GM19351 (cell line): ENCODE data around the gene JAK2.
"Not testable (repeated sequence)": the region's sequence is repeated elsewhere in the genome, so short reads cannot be mapped to it uniquely, and the experiment has no call there.

ENCODE experiments used
- ATAC-seq: cut with Tn5 transposase; IDR thresholded peaks from one replicate; pipeline ENCODE4 v1.9.1; 2021; ENCODE audit warnings: mild to moderate bottlenecking, moderate library complexity; ENCODE audit not compliant: unreplicated experiment

The JAK2 gene

DNA sequence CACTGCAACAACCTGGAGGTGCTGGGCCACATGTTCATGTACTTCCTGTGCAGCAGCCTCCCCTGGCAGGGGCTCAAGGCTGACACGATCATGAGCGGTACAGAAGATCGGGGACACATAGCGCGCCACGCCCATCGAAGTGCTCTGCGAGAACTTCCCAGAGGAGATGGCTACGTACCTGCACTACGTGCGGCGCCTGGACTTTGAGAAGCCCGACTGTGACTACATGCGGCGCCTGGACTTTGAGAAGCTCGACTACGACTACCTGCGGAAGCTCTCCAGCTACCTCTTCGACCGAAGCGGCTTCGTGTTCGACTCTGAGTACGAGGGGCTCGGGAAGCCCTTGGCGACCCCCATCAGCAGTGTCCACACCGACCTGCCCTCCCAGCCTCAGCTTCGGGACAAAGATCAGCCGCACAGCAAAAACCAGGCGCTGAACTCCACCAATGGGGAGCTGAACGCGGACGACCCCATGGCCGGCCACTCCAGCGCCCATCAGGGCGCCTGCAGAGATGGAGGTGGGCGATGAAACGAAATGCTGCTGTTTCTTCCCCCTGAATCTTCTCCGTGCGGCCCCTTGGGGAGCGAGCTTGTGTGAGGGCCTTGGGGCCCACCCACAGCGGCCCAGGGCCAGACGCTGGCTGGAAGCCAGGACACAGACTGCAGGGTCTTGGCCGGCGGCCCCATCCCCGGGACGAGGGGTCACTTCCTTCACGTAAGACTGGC is 56.5 kb downstream of the JAK2 start:
- ATAC-seq: no peak

DNA sequence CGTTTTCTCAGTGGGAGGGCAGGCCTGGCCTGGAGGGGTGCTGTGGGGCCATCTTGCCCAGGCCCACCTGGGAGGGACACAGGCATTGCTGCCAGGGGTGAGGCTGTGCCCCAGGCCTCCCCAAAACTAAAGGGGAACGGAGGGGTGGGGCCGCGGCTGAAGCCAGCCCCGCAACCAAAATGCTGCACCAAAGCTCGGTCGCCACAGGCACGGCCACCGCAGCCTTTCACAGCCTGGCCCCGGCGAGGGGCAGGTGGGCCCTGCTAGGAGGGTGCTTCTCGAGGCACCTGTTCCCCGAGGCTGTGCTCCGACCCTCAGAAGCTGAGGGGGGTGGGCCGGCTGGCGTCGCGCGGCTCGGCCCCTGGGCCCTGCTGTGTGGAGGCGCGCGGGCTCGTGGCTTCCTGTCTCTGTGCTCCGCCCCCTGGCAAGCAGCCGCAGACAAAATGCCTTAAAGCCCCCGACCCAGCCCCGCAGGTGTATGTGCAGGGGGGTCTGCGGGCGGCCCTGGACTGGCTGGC is 57.6 kb downstream of the JAK2 start:
- no peak for ATAC-seq

DNA sequence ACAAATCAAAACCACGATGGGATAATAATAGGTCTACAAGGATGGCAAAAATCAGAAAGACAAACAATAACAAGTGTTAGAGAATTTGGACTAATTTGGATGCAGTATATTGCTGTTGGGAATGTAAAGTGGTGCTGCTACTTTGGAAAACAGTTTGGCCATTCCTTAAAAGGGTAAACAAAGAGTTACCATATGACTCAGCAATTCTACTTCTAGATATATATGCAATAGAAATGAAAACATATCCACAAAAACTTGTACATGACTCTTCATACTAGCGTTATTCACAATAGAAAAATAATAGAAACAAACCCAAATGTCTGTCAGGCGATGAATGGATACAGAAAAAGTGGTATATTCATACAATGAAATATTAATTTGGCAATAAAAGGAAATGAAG is 58.3 kb downstream of the JAK2 start:
- no peak for ATAC-seq

- no peak for ATAC-seq
Measured at GRCh38 chr9:5044160-5044559, 59.1 kb downstream of the JAK2 start.

DNA sequence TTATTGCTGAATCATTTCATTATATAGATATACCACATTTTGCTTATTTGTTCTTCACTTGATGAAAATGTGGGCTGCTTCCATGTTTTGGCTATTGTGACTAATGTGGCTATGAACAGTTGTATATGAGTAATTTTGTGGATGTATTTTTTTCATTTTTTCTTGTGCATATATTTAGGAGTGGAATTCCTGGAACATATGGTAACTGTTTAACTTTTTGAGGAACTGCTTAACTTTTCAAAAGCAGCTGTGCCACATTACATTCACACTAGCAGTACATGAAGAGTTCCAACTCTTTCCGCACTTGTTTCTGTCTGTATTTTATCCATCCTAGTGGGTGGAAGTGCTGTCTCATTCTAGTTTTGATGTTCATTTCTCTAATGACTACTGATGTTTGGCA is 67.8 kb downstream of the JAK2 start:
- no peak for ATAC-seq

GRCh38 chr9:5062631-5063030 is 77.6 kb downstream of the JAK2 start:
- no peak for ATAC-seq

GRCh38 chr9:5072871-5073270 is 87.8 kb downstream of the JAK2 start:
- no peak for ATAC-seq

- ATAC-seq: no peak
Measured at GRCh38 chr9:5073701-5074100, 88.6 kb downstream of the JAK2 start.

DNA sequence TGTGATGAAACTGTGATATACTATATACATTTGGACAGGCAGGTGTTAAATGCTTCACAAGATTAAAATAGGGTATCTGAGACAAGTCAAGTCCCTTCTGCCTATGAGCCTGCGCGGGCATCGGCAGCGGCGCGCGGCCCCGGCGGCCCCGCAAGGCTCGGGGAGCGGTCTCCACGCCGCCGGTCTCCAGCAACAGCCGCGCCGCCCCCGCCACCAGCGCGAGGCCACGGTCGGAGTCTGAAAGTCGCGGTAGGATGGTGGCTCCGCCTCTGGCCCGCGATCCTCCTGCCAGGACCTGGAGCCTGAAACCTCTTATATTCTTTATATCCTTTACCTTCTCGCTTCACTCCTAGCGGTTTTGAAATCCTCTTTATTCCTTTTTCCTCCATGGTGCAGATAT is 100.9 kb downstream of the JAK2 start:
- no peak for ATAC-seq

GRCh38 chr9:5089737-5090136 is 104.7 kb downstream of the JAK2 start:
- no peak for ATAC-seq

- no peak for ATAC-seq
Measured at GRCh38 chr9:5095795-5096194, 110.7 kb downstream of the JAK2 start.

DNA sequence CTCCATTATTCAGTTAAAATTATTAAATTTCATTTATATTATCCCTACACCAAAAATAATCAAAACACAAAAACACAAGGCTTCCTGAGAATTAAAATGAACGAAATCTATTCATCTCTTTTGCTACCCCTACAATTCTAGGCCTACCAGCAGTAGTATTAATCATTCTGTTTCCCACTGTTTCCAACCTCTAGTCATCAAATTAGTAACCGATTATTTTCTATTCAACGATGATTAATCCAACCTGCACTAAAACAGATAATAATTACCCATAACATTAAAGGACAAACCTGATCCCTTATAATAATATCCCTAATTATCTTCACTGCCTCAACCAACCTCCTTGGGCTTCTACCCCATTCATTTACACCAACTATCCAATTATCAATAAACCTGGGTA is 114.4 kb downstream of the JAK2 start:
- no peak for ATAC-seq

- ATAC-seq: not testable (repeated sequence)
Measured at GRCh38 chr9:5101127-5101526, 116.1 kb downstream of the JAK2 start.

- not testable (repeated sequence) for ATAC-seq
Measured at GRCh38 chr9:5106517-5106916, 121.4 kb downstream of the JAK2 start.

DNA sequence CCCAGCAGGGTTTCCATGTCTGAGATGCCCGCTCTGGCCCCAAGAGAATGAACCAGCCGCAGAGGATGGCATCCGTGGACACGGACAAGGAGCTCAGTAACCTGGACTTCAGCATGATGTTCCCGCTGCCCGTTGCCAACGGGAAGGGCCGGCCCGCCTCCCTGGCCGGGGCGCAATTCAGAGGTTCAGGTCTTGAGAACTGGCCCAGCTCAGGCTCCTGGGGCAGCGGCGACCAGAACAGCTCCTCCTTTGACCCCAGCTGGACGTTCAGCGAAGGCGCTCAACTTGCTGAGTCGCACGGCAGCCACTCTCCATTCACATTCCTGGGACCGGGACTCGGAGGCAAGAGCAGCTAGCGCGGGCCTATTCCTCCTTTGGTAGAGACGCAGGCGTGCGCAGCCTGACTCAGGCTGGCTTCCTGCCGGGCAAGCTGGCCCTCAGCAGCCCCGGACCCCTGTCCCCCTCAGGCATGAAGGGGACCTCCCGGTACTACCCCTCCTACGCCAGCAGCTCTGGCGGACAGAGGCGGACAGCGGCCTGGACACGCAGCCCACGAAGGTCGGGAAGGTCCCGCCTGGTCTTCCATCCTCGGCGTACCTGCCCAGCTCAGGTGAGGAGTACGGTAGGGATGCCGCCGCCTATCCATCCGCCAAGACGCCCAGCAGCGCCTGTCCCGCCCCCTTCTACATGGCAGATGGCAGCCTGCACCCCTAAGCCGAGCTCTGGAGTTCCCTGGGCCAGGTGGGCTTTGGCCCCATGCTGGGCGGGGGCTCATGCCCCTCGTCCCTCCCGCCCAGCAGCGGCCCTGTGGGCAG is 126.0 kb downstream of the JAK2 start:
- no peak for ATAC-seq

- no peak for ATAC-seq
Measured at GRCh38 chr9:5111696-5112095, 126.6 kb downstream of the JAK2 start.

DNA sequence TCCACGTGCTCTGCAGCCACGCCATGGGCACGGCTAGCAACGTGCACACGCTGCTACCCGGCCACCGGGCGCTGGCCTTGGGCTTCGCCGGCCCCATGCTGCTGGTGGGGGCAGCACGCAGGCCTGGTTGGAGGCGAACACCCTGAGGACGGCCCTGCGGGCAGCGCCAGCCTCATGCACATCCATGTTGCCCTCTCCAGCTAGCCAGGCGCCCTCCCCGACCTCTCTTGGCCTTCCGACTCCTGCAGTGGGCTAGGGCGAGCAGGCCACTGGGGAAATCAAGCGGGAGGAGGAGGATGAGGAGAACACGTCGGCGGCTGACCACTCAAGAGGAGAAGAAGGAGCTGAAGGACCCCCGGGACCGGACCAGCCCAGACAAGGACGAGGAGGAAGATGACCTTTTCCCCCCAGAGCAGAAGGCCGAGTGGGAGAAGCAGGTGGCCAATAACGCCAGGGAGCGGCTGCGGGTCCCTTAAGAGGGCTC is 127.1 kb downstream of the JAK2 start:
- no peak for ATAC-seq

DNA sequence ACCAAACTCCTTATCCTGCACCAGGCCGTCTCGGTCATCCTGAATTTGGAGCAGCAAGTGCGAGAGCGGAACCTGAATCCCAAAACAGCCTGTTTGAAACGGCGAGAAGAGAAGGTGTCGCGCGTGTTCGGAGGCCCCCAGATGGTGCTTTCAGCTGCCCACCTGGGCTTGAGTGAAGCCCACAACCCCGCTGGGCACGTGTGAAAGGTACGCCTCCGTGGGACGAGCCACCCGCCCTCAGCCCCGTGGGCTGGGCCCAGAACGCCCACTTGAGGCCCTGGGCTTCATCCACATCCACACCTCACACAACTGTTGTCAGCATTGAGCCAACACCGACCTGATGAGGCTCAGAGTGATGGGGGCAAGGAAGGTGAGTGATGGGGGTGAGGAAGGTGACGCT is 127.6 kb downstream of the JAK2 start:
- no peak for ATAC-seq

DNA sequence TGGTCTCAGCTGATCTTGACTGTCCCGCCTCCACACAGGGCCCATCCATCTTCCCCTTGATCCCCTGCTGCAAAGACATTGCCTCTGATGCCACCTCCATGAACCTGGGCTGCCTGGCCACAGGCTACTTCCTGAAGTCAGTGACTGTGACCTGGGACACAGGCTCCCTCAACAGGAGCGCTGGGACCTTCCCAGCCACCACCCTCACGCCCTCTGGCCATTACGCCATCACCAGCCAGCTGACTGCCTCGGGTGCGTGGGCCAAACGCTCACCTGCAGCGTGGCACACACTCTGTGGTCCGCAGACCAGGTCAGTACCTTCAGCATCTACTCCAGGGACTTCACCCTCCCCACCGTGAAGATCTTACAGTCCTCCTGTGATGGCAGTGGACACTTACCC is 128.5 kb downstream of the JAK2 start:
- no peak for ATAC-seq

GRCh38 chr9:5113994-5114748 is 129.1 kb downstream of the JAK2 start:
- no peak for ATAC-seq

DNA sequence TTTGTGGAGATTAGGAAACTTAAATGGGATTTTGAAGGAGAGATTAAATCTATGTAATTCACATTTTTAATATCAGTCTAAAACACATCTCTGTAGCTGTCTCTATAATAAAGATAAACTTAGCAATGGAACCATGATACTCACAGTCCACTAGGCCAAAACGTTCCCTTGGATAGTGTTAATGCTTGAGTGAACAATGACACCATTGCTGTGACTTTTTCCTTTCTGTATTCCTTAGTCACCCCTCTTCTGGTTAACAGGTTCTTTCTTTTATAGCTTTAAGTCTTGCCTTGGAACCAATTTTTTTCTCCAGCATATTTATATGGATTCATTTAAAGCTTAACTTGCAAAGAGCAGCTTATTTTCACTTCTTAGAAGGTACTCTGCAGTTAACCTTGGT is 137.0 kb downstream of the JAK2 start:
- no peak for ATAC-seq
